GM12878 (cell line): ENCODE data around the gene LDLRAD4.
"Not testable (repeated sequence)": the region's sequence is repeated elsewhere in the genome, so short reads cannot be mapped to it uniquely, and the experiment has no call there.

Source experiments
- ETV6 ChIP-seq, 2 experiments: fragments of 450-650 bp in 1 of 2; IDR thresholded peaks in 1 of 2; conservative IDR thresholded peaks in 1 of 2; 2 replicates each; pipeline ENCODE4 v1.6.1; 2014; ENCODE audit warnings: antibody characterized with exemption in 1 of 2, borderline replicate concordance in 1 of 2, low read depth in 1 of 2, mild to moderate bottlenecking in 1 of 2, moderate library complexity in 1 of 2
- IRF3 ChIP-seq: fragments of 450-650 bp; IDR thresholded peaks from 2 replicates; pipeline ENCODE4 v1.6.1; 2014; ENCODE audit warnings: mild to moderate bottlenecking
- POLR2A ChIP-seq: IDR thresholded peaks from 2 replicates; pipeline ENCODE4 v1.6.1; 2011; ENCODE audit warnings: low read depth, mild to moderate bottlenecking, low read length

- not testable (repeated sequence) for TF ChIP-seq POLR2A; ETV6 (conservative IDR thresholded peaks at IDR 0.05 in 1 of 2, IDR thresholded peaks at IDR 0.05 in 1 of 2; ENCODE audit: borderline replicate concordance in 1 of 2, low read depth in 1 of 2); IRF3
Measured at GRCh38 chr18:13346449-13346848, 127.9 kb downstream of the LDLRAD4 start.
